HCT116 (cell line): ENCODE results near the gene TMEM121B. TPM values are rescaled to one million over a fixed set of nuclear protein-coding genes. Genes with fewer than 3 reads are reported as not detected.

Source experiments
- ATAC-seq: fragments of 200-7000 bp; cut with Tn5 transposase; 2 replicates; pipeline ENCODE4 v1.9.1; 2020; ENCODE audit warnings: mild to moderate bottlenecking, moderate library complexity
- BruUV-seq: library from RNA; stranded (reverse); fragments of 400-500 nt; replicated peaks from 2 replicates; lab custom pipeline; 2021; lab: Mats Ljungman, UMichigan
- CTCF ChIA-PET: fragments of 300-600 bp; sonication (Branson Sonifier 250); formaldehyde crosslinking; loops from one replicate; lab custom pipeline; 2021; ENCODE audit warnings: antibody characterized with exemption; lab: Charles Lee
- POLR2A ChIA-PET: fragments of 300-600, 350-600 bp; sonication (Branson Sonifier 250); formaldehyde crosslinking; loops from one replicate; lab custom pipeline; 2021; ENCODE audit warnings: antibody characterized with exemption; lab: Charles Lee
- RAD21 ChIA-PET, 2 experiments: fragments of 300-600 bp; sonication (Branson Sonifier 250); formaldehyde crosslinking; loops; one replicate each; lab custom pipeline; 2023; ENCODE audit warnings: low total read pairs in 2 of 2; ENCODE audit not compliant: uncharacterized antibody in 2 of 2, unreplicated experiment in 2 of 2, low non-redundant PET in 1 of 2; lab: Charles Lee
- DNase-seq: peaks from one replicate; pipeline ENCODE4 v3.0.0-alpha.2; 2010; ENCODE audit warnings: low read depth, low spot score
- H2AFZ ChIP-seq: fragments of 200-600 bp; shearing (Covaris generic), sonication (generic); 2 replicates; pipeline ENCODE4 v1.6.1; 2017; ENCODE audit warnings: low read depth, mixed run types, mixed read lengths, antibody characterized with exemption, low read length; ENCODE audit not compliant: poor library complexity, severe bottlenecking
- H3K27ac ChIP-seq: 2 replicates; pipeline ENCODE4 v1.5.1; 2012; ENCODE audit warnings: low read depth, low read length
- H3K27me3 ChIP-seq: fragments of 200-600 bp; sonication (generic); 2 replicates; pipeline ENCODE4 v1.6.1; 2016; ENCODE audit warnings: mixed run types, low read length, mixed read lengths; ENCODE audit not compliant: insufficient read depth
- H3K36me3 ChIP-seq, 2 experiments: fragments of 200-500 bp in 1 of 2; fragments of 200-600 bp in 1 of 2; sonication (Bioruptor generic) in 1 of 2; sonication (generic) in 1 of 2; 2 replicates each; pipeline versions ENCODE4 v1.5.1 to v1.6.1; 2014 to 2016; ENCODE audit warnings: low read length in 2 of 2, inconsistent platforms in 1 of 2, mixed read lengths in 1 of 2, mixed run types in 1 of 2; ENCODE audit not compliant: insufficient read depth in 2 of 2, control insufficient read depth in 1 of 2
- H3K4me1 ChIP-seq, 2 experiments: fragments of 200-600 bp in 1 of 2; sonication (generic) in 1 of 2; 2 replicates each; pipeline versions ENCODE4 v1.5.1 to v1.6.1; 2012 to 2017; ENCODE audit warnings: low read length in 2 of 2, inconsistent platforms in 1 of 2, mild to moderate bottlenecking in 1 of 2, mixed read lengths in 1 of 2, mixed run types in 1 of 2, moderate library complexity in 1 of 2; ENCODE audit not compliant: insufficient read depth in 2 of 2, control insufficient read depth in 1 of 2
- H3K4me2 ChIP-seq: fragments of 200-600 bp; sonication (generic); 2 replicates; pipeline ENCODE4 v1.6.1; 2017; ENCODE audit warnings: mixed run types, low read length, mixed read lengths
- H3K4me3 ChIP-seq, 2 experiments: fragments of 200-600 bp in 1 of 2; sonication (generic) in 1 of 2; replicated peaks in 1 of 2; 2 replicates each; pipeline ENCODE4 v1.5.1; 2011 to 2016; ENCODE audit warnings: low read length in 2 of 2, control low read depth in 1 of 2, low read depth in 1 of 2, mild to moderate bottlenecking in 1 of 2, mixed read lengths in 1 of 2, mixed run types in 1 of 2
- H3K79me2 ChIP-seq: fragments of 200-600 bp; sonication (generic); 2 replicates; pipeline ENCODE4 v1.6.1; 2017; ENCODE audit warnings: mild to moderate bottlenecking, mixed run types, low read length, moderate library complexity, mixed read lengths; ENCODE audit not compliant: insufficient read depth
- H3K9ac ChIP-seq: fragments of 200-600 bp; sonication (generic); 2 replicates; pipeline ENCODE4 v1.6.1; 2016; ENCODE audit warnings: low read length, mixed read lengths
- H3K9me2 ChIP-seq: fragments of 200-600 bp; sonication (generic), shearing (Covaris generic); 2 replicates; pipeline ENCODE4 v1.6.1; 2017; ENCODE audit warnings: mixed run types, mild to moderate bottlenecking, moderate library complexity; ENCODE audit not compliant: insufficient read depth
- H3K9me3 ChIP-seq, 2 experiments: fragments of 200-500 bp in 1 of 2; fragments of 200-600 bp in 1 of 2; sonication (Bioruptor generic) in 1 of 2; sonication (generic) in 1 of 2; 2 replicates each; pipeline ENCODE4 v1.6.1; 2014 to 2017; ENCODE audit warnings: low read length in 2 of 2, mixed read lengths in 2 of 2, inconsistent platforms in 1 of 2, low read depth in 1 of 2, mild to moderate bottlenecking in 1 of 2, mixed run types in 1 of 2, moderate library complexity in 1 of 2; ENCODE audit not compliant: control insufficient read depth in 1 of 2, insufficient read depth in 1 of 2
- H4K20me1 ChIP-seq: fragments of 200-600 bp; sonication (generic), shearing (Covaris generic); 2 replicates; pipeline ENCODE4 v1.6.1; 2017; ENCODE audit warnings: mixed run types, mild to moderate bottlenecking, moderate library complexity; ENCODE audit not compliant: insufficient read depth
- CBX3 ChIP-seq: IDR thresholded peaks from 2 replicates; pipeline ENCODE4 v1.6.1; 2012; ENCODE audit warnings: low read depth
- EGR1 ChIP-seq: IDR thresholded peaks from 2 replicates; pipeline ENCODE4 v1.6.1; 2012; ENCODE audit warnings: low read depth
- ELF1 ChIP-seq: IDR thresholded peaks from 2 replicates; pipeline ENCODE4 v1.6.1; 2012; ENCODE audit warnings: low read depth, borderline replicate concordance
- EZH2phosphoT487 ChIP-seq: fragments of 200-600 bp; IDR thresholded peaks from 2 replicates; pipeline ENCODE4 v1.6.1; 2018; ENCODE audit warnings: antibody characterized with exemption, borderline replicate concordance
- FOSL1 ChIP-seq: IDR thresholded peaks from 2 replicates; pipeline ENCODE4 v1.6.1; 2012; ENCODE audit warnings: low read depth
- POLR2A ChIP-seq: IDR thresholded peaks from 2 replicates; pipeline ENCODE4 v1.7.0; 2011; ENCODE audit warnings: borderline replicate concordance; ENCODE audit not compliant: insufficient read depth, insufficient read length; ENCODE audit errors: extremely low read depth
- POLR2AphosphoS5 ChIP-seq: IDR thresholded peaks from 2 replicates; pipeline ENCODE4 v1.6.1; 2011; ENCODE audit warnings: mild to moderate bottlenecking, low read depth, low read length, moderate library complexity
- RAD21 ChIP-seq: IDR thresholded peaks from 2 replicates; pipeline ENCODE4 v1.6.1; 2012; ENCODE audit warnings: low read depth, mild to moderate bottlenecking
- REST ChIP-seq: IDR thresholded peaks from 2 replicates; pipeline ENCODE4 v1.6.1; 2012; ENCODE audit warnings: low read depth
- SIN3A ChIP-seq: IDR thresholded peaks from 2 replicates; pipeline ENCODE4 v1.6.1; 2012; ENCODE audit warnings: low read depth
- YY1 ChIP-seq: IDR thresholded peaks from 2 replicates; pipeline ENCODE4 v1.6.1; 2011; ENCODE audit warnings: low read length, low read depth, moderate library complexity, mild to moderate bottlenecking; ENCODE audit not compliant: insufficient replicate concordance; ENCODE audit errors: extremely low read depth
- ZFX ChIP-seq: fragments of 450-650 bp; IDR thresholded peaks from 2 replicates; pipeline ENCODE4 v1.6.1; 2017
- ZNF274 ChIP-seq: fragments of 200-500 bp; sonication (Bioruptor generic); IDR thresholded peaks from 2 replicates; pipeline ENCODE4 v1.6.1; 2014; ENCODE audit warnings: mild to moderate bottlenecking, low read depth, low read length, inconsistent platforms
- intact Hi-C: fragments of 100-400 bp; cut with micrococcal nuclease; formaldehyde crosslinking; loops from 2 replicates; pipeline ENCODE4 v1.10.0; 2022
- total RNA-seq: library from RNA; stranded (reverse); gene quantifications from one replicate; pipeline ENCODE4 v1.2.1, GENCODE V29; 2021; ENCODE audit not compliant: unreplicated experiment
- TF ChIP-seq, protein P1 (sequence below): IDR thresholded peaks from 2 replicates; pipeline ENCODE4 v1.6.1; 2012
- TF ChIP-seq, protein P2 (sequence below): IDR thresholded peaks from 2 replicates; pipeline ENCODE4 v1.6.1; 2012

The TMEM121B gene
- total RNA-seq, 1 experiment from 2014 or later = 0.57 TPM

DNA sequence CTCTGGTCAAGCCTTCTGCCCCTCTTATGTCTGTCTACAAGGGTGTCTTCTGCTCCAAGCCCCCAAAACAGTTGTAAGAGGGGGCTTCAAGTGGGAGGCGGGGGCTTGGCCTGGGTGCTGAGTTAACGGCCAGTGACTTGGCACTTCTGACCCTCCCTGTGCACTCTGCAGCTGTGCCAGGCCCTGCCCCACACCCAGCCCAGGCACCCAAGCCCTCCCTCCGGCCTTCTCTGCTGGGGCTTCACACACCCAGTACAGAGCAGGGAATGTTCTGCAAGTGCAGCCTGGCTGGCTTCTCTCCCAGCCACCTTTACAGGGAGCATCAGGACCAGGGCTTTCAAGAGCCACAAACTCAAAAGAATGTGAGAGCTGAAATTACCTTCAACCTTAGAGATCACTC, 3.8 kb downstream of the TMEM121B start:
- no peak for ATAC-seq
- H2AFZ ChIP-seq = no peak overlapping the region
- CTCF ChIA-PET = no interaction called here
- H3K9me3 ChIP-seq = no peaks in the 10 kb centered on the region
- no peak overlapping the region for H3K4me2 ChIP-seq
- no TSS peak for BruUV-seq
- TF ChIP-seq EGR1 (no peak), POLR2A (no peak), ELF1 (no peak), POLR2AphosphoS5 (no peak), REST (no peak), SIN3A (no peak), ZNF274 (no peak), RAD21 (no peak), CBX3 (no peak), EZH2phosphoT487 (no peak), ZFX (no peak), FOSL1 (no peak), YY1 (no peak)
- TF ChIP-seq, protein P1, sequence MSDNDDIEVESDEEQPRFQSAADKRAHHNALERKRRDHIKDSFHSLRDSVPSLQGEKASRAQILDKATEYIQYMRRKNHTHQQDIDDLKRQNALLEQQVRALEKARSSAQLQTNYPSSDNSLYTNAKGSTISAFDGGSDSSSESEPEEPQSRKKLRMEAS = no peak
- TF ChIP-seq, protein P2, sequence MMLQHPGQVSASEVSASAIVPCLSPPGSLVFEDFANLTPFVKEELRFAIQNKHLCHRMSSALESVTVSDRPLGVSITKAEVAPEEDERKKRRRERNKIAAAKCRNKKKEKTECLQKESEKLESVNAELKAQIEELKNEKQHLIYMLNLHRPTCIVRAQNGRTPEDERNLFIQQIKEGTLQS = no peak
- TF ChIP-seq, all 23 proteins: peak for 0
- Histone ChIP-seq H3K79me2 (no peaks in the 10 kb centered on the region), H3K27ac (no peak overlapping the region), H3K4me1 (no peaks in the 10 kb centered on the region), H3K27me3 (no peaks in the 10 kb centered on the region), H3K36me3 (no peaks in the 10 kb centered on the region), H4K20me1 (no peaks in the 10 kb centered on the region), H3K9ac (no peak overlapping the region), H3K9me2 (no peaks in the 10 kb centered on the region), H3K4me3 (no peak overlapping the region)
- intact Hi-C loops = no loop called here
- ChIA-PET POLR2A (no interaction called here), RAD21 (no interaction called here)
- no peak for DNase-seq
